Hematopoietic multipotent progenitor cell treated with erythropoietin and hydrocortisone succinate and interleukin-3 and kit ligand, for 4 days (in vitro differentiated cells): ENCODE data around the gene ATXN7.
A peak's percentile ranks its signal among the peaks of the same experiment; 100 is the strongest.

ENCODE experiments used
- DNase-seq: peaks from one replicate; pipeline ENCODE4 v3.0.0-alpha.2; 2015

The ATXN7 gene

GRCh38 chr3:63992516-63993209, 129.0 kb downstream of the ATXN7 start:
- DNase-seq: no peak

GRCh38 chr3:63993653-63994079, 130.0 kb downstream of the ATXN7 start:
- peak; percentile 88 for DNase-seq

- no peak for DNase-seq
Observed at GRCh38 chr3:63995086-63995485, 131.4 kb downstream of the ATXN7 start.

- DNase-seq: no peak
Observed at GRCh38 chr3:63998852-63999754, 135.4 kb downstream of the ATXN7 start.

- DNase-seq: no peak
Observed at GRCh38 chr3:64000453-64001055, 136.9 kb downstream of the ATXN7 start.

- DNase-seq: no peak
Observed at GRCh38 chr3:64002233-64002632, 138.6 kb downstream of the ATXN7 start.

GRCh38 chr3:64003589-64003988, 139.9 kb downstream of the ATXN7 start:
- DNase-seq: no peak

GRCh38 chr3:64008017-64008416, 144.3 kb downstream of the ATXN7 start:
- DNase-seq: no peak

- DNase-seq: no peak
Observed at GRCh38 chr3:64008487-64009351, 145.1 kb downstream of the ATXN7 start.

- DNase-seq: no peak
Observed at GRCh38 chr3:64009528-64009927, 145.9 kb downstream of the ATXN7 start.

- no peak for DNase-seq
Observed at GRCh38 chr3:64010199-64010598, 146.5 kb downstream of the ATXN7 start.

GRCh38 chr3:64011685-64012084, 148.0 kb downstream of the ATXN7 start:
- peak; percentile 49 for DNase-seq

- DNase-seq: no peak
Observed at GRCh38 chr3:64016941-64017620, 153.4 kb downstream of the ATXN7 start.

- DNase-seq: no peak
Observed at GRCh38 chr3:64019271-64019670, 155.6 kb downstream of the ATXN7 start.

GRCh38 chr3:64019879-64020278, 156.2 kb downstream of the ATXN7 start:
- no peak for DNase-seq

- DNase-seq: peak; percentile 63
Observed at GRCh38 chr3:64021922-64022321, 158.3 kb downstream of the ATXN7 start.

- DNase-seq: peak; percentile 47
Observed at GRCh38 chr3:64022451-64023186, 159.0 kb downstream of the ATXN7 start.

- peak; percentile 94 for DNase-seq
Observed at GRCh38 chr3:64023187-64023860, 159.7 kb downstream of the ATXN7 start, which contains the start of gene PSMD6. TSS of gene PSMD6 (minus strand) at chr3:64023494. CDS start at chr3:64023419, 75 bp downstream.

GRCh38 chr3:64023861-64024223, 160.2 kb downstream of the ATXN7 start:
- DNase-seq: no peak

- no peak for DNase-seq
Observed at GRCh38 chr3:64026346-64026745, 162.7 kb downstream of the ATXN7 start.

- DNase-seq: no peak
Observed at GRCh38 chr3:64027658-64028057, 164.0 kb downstream of the ATXN7 start.
